Measurements from ENCODE around the gene AARS2. TPM values are rescaled to one million over a fixed set of nuclear protein-coding genes. Genes with fewer than 3 reads are reported as not detected.

AARS2 gene
- polyA plus RNA-seq, 1 experiment = 7.3 TPM

DNA sequence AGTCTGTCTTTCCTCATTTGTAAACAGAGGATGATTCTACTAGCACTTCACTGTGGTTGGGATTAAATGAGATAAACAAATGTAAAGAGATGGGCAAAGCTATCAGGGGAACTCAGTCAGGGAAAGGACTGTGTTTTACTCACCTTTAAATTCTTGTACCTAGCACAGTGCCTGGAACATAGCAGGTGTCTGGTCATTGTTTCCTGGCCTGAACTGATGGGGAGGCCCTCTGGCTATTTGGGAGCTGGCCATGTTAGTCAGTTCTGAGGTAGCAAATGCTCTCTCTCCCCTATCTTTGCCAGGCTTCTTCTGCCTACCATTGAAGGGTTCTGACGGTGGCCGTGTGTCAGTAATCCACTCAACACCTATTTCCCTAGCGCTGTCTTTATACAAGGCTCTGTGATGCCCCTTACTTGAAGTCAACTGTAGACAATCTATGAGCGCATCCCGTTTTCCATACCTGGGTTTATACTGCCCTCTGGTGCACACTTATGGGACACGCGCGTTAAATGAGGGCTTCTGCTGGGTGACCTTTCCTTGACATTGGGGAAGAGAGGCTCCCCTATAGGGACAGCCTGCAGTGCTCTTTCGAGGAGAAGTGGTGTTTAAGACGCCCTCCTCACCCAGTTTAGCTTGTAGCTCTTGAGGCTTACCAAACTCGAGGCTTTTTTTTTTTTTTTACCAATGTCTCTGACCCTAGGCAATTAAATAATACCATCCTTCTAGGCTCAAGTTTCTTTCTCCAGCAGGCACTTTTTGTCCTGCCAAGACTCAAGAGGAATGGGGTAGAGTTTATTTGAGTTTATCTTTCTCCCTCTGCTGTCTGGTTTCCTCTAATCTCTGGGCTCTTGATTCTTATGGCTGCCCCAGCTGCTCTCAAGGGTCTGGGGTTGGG lies 25.3 kb upstream of the AARS2 start:
- no peak overlapping the region for H3K4me3 ChIP-seq (ENCODE audit: low read depth, low read length)
- CTCF ChIA-PET = interaction anchor here (0.6 to 10.4 kb wide), 34 partner anchors 8 to 242 kb away, joined by 3 to 138 read pairs (median 5); partner anchors contain the start of genes AARS2, NFKBIE, SLC35B2 and TMEM151B
- TF ChIP-seq, protein P1, sequence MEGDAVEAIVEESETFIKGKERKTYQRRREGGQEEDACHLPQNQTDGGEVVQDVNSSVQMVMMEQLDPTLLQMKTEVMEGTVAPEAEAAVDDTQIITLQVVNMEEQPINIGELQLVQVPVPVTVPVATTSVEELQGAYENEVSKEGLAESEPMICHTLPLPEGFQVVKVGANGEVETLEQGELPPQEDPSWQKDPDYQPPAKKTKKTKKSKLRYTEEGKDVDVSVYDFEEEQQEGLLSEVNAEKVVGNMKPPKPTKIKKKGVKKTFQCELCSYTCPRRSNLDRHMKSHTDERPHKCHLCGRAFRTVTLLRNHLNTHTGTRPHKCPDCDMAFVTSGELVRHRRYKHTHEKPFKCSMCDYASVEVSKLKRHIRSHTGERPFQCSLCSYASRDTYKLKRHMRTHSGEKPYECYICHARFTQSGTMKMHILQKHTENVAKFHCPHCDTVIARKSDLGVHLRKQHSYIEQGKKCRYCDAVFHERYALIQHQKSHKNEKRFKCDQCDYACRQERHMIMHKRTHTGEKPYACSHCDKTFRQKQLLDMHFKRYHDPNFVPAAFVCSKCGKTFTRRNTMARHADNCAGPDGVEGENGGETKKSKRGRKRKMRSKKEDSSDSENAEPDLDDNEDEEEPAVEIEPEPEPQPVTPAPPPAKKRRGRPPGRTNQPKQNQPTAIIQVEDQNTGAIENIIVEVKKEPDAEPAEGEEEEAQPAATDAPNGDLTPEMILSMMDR (IDR thresholded peaks at IDR 0.05; ENCODE audit: insufficient read depth, low read depth, low read length) = peak; percentile 71
- H3K36me3 ChIP-seq (ENCODE audit: control insufficient read depth, insufficient read depth, low read length) = no peaks in the 10 kb centered on the region
- DNase-seq (ENCODE audit: low read depth) = no peak
- POLR2A ChIA-PET = no interaction called here
- peaks cover 16% of the 10 kb centered on the region for H3K27me3 ChIP-seq (ENCODE audit: control insufficient read depth, insufficient read depth, low read length)

DNA sequence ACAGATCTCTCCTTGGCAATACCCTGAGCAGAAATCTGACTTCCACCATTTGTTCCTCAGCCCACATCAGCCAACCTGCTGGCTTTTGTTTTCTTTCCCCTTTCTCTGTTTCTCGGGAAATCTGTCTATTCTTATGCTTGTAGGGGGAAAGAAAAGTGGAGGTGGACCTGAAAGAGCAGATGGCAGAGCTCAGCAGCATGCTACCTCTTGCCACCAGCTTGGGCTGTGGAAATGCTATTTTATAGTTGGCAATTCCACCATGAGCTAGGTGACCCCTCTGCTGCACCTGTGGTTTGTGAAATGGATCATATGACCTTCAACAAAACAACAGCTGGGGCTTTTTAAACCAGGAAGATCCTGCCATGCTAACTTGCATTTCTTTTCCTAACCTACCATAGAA lies 22.5 kb upstream of the AARS2 start:
- H3K27me3 ChIP-seq (ENCODE audit: control insufficient read depth, insufficient read depth, low read length) = peaks cover 6% of the 10 kb centered on the region
- DNase-seq (ENCODE audit: low read depth) = no peak
- H3K36me3 ChIP-seq (ENCODE audit: control insufficient read depth, insufficient read depth, low read length) = no peaks in the 10 kb centered on the region
- CTCF ChIA-PET = interaction anchor here (0.8 to 10.4 kb wide), 7 partner anchors 9 to 185 kb away, joined by 3 to 138 read pairs (median 5); partner anchors contain the start of genes AARS2, NFKBIE and TMEM151B
- TF ChIP-seq, protein P1 (IDR thresholded peaks at IDR 0.05; ENCODE audit: insufficient read depth, low read depth, low read length) = no peak
- POLR2A ChIA-PET = no interaction called here
- no peak overlapping the region for H3K4me3 ChIP-seq (ENCODE audit: low read depth, low read length)

DNA sequence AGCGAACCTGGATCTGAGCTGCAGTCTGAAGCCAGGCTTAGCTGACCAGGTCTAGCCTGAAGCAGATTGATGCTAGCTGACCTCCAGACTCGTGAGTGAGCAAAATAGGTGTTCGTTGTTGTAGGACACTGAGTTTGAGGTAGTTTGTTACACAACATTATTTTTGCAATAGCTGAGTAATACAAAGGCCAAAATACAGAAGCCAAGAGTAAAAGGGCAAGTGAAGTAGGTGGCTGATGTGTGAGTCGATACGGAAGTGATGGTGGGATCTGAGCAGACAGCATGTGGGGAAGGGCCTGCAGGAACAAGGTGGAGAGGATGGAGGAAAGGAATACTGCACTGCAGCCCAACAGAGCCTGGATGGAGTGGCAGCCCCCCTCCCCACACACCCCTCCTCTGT lies 20.8 kb upstream of the AARS2 start:
- ChIA-PET CTCF (interaction anchor here (0.6 to 10.4 kb wide), 2 partner anchors 29 to 66 kb away, joined by 3 to 138 read pairs; partner anchors contain the start of genes NFKBIE and TMEM151B), POLR2A (no interaction called here)
- no peak for DNase-seq (ENCODE audit: low read depth)
- peaks cover 11% of the 10 kb centered on the region for H3K27me3 ChIP-seq (ENCODE audit: control insufficient read depth, insufficient read depth, low read length)
- H3K36me3 ChIP-seq (ENCODE audit: control insufficient read depth, insufficient read depth, low read length) = no peaks in the 10 kb centered on the region
- H3K4me3 ChIP-seq (ENCODE audit: low read depth, low read length) = no peak overlapping the region
- TF ChIP-seq, protein P1 (IDR thresholded peaks at IDR 0.05; ENCODE audit: insufficient read depth, low read depth, low read length) = no peak

DNA sequence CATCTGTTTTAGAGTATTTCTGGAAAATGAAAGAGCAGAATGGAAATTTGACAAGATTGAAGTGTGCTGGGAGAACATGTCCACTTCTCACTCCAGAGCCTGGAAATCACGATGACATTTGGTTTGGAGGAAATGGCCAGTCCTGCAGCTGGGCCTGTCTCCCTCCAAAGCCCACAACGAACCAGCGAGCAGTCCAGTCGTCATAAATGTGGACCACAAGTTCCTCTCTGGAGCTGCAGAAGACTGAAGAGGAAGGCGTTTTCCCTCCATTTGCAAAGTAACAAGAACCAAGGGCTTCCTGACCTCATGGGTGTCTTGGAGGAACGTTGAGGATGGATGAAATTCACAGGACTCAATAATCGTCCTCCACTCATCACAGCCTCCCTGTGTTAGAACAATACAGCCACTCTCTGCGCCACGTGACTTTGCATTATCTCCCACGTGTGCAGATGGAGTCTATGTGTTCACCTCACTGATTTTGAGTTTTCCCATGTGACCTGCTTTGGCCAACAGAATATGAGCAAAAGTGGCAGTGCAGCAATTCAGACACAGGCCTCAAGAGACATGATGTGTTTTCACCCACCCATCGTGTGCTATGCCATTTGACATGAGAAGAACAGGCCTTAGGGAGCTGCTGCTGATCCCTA lies 20.2 kb upstream of the AARS2 start:
- no peak overlapping the region for H3K4me3 ChIP-seq (ENCODE audit: low read depth, low read length)
- H3K36me3 ChIP-seq (ENCODE audit: control insufficient read depth, insufficient read depth, low read length) = no peaks in the 10 kb centered on the region
- peaks cover 11% of the 10 kb centered on the region for H3K27me3 ChIP-seq (ENCODE audit: control insufficient read depth, insufficient read depth, low read length)
- no peak for DNase-seq (ENCODE audit: low read depth)
- CTCF ChIA-PET = interaction anchor here (0.6 to 10.4 kb wide), 4 partner anchors 9 to 65 kb away, joined by 3 to 138 read pairs (median 5); partner anchors contain the start of genes NFKBIE, SPATS1 and TMEM151B
- TF ChIP-seq, protein P1 (IDR thresholded peaks at IDR 0.05; ENCODE audit: insufficient read depth, low read depth, low read length) = no peak
- POLR2A ChIA-PET = interaction anchor here (0.6 kb wide), 1 partner anchor 153 kb away, joined by 3 read pairs; no protein-coding TSS in a partner anchor

GRCh38 chr6:44332585-44332984 lies 19.4 kb upstream of the AARS2 start:
- DNase-seq (ENCODE audit: low read depth) = no peak
- CTCF ChIA-PET = interaction anchor here (0.8 to 10.4 kb wide), 4 partner anchors 9 to 64 kb away, joined by 3 to 138 read pairs (median 6); partner anchors contain the start of genes AARS2, NFKBIE, SPATS1 and TMEM151B
- Histone ChIP-seq H3K27me3 (ENCODE audit: control insufficient read depth, insufficient read depth, low read length) (peaks cover 12% of the 10 kb centered on the region), H3K36me3 (ENCODE audit: control insufficient read depth, insufficient read depth, low read length) (no peaks in the 10 kb centered on the region), H3K4me3 (ENCODE audit: low read depth, low read length) (no peak overlapping the region)
- POLR2A ChIA-PET = interaction anchor here (0.6 kb wide), 1 partner anchor 152 kb away, joined by 3 read pairs; no protein-coding TSS in a partner anchor
- TF ChIP-seq, protein P1 (IDR thresholded peaks at IDR 0.05; ENCODE audit: insufficient read depth, low read depth, low read length) = no peak
